GM12878 (cell line): ENCODE results near the gene HEXIM1.

Experiments used
- CTCF ChIP-seq, 3 experiments: IDR thresholded peaks in 2 of 3; conservative IDR thresholded peaks in 1 of 3; 2 replicates each; pipeline ENCODE4 v1.5.1; 2011; ENCODE audit warnings: low read depth in 3 of 3, low read length in 3 of 3, mild to moderate bottlenecking in 3 of 3, control low read depth in 2 of 3, moderate library complexity in 2 of 3, inconsistent platforms in 1 of 3, mixed read lengths in 1 of 3; ENCODE audit not compliant: control insufficient read depth in 2 of 3, insufficient read depth in 1 of 3; ENCODE audit errors: extremely low read depth in 1 of 3
- NR2C1 ChIP-seq: fragments of 450-650 bp; IDR thresholded peaks from 2 replicates; pipeline ENCODE4 v1.6.1; 2017; ENCODE audit warnings: antibody characterized with exemption, mild to moderate bottlenecking, moderate library complexity
- SPI1 ChIP-seq: IDR thresholded peaks from 2 replicates; pipeline ENCODE4 v1.6.1; 2011; ENCODE audit warnings: low read depth, mild to moderate bottlenecking, low read length, moderate library complexity, borderline replicate concordance; ENCODE audit not compliant: insufficient read depth
- SREBF1 ChIP-seq: IDR thresholded peaks from 2 replicates; pipeline ENCODE4 v1.6.1; 2012; ENCODE audit warnings: mild to moderate bottlenecking, low read length

DNA sequence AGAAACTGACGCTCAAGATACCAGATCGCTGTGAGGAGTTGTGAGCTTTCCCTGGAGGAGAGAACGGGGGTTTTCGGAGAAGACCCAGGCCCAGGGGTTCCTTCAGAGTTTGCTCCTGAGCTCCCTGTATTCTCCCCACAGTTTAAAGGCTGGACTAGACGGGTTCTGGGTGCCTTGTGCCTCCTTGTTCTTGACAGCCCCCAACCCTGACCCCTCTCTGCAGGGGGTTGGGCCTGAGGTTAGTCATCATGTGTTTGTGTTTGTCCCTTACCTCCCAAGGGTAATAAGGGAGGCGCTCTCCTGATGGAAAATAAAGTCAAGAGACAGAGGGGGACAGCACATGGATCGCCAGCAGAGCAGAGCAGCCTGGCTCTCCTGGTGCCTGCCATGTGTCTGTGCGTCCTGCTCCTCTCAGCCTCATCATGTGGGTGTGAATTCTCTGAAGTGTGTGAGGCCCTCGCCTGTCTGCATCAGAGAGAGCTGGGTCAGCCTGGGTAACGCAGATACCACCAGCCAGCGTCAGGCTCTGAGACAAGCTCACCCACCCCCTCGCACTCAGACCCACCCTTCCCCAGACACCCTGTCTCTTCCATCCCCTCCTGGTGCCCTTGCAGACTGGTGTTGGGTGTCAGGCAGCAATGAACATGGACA, 22.1 kb downstream of the HEXIM1 start:
- no peak for TF ChIP-seq SREBF1
- TF ChIP-seq SPI1, result no peak
- no peak for TF ChIP-seq NR2C1
- TF ChIP-seq CTCF (IDR thresholded peaks at IDR 0.05 in 2 of 3, conservative IDR thresholded peaks at IDR 0.05 in 1 of 3; ENCODE audit: control insufficient read depth in 2 of 3, extremely low read depth in 1 of 3, insufficient read depth in 1 of 3, low read depth in 3 of 3, low read length in 3 of 3), result no peak
